NCI-H146 treated with DMSO at 0.1 percent for 48 hours (cell line): ENCODE data around the gene ABCA8.

Source experiments
- DNase-seq: peaks from one replicate; lab custom pipeline; 2025; ENCODE audit not compliant: unreplicated experiment; lab: John Stamatoyannopoulos, UW

ABCA8 gene

DNA sequence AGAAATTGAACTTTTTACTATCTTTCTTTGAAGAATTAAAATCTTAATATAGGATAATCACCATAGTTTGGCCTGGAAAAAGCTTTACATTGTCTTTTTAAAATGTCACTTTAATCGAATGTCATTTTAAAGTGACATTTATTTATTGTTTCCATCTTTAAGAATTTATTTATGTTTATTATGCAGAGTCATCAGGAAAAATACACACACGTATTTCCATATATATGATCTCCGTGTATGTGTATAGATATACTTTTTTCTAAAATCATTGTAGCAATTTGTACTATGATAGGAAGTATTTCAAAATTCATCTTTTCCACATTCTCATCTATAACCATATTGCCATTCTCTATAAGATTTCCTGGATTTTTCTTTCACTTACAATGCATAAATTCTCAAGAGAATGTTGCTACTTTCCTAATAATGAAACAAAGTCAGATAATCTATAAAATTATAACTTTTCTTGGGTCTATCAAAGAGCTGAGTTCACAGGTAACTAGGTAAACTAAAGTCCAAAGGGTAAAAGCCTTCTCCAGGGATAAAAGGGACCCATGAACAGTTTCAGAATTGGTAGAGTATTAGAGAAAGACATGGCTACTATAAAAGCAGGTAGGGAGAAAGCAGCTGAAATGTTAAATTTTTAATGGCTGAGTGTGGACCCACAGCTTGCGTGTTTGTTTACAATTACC is 11.9 kb downstream of the ABCA8 start:
- DNase-seq, result no peak

DNA sequence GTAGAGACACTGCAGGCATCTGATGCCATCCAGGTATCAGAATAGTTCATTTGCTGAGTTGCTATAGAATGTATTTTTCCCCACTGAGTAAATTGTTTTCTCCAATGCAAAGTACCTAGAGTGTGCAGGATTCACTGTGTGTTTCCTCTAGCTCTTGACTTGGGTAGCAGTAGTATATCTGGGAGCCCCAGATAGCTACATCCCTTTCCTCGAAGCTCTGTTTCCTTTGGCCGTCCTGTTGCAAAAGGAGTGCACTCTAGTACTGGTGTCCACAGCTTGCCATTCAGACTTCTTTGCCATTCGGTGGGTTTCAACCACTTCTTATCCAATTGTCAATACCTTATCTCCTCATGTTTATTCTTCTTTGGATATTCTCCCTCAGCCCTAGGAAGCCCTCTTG is 12.8 kb downstream of the ABCA8 start:
- DNase-seq, result no peak

DNA sequence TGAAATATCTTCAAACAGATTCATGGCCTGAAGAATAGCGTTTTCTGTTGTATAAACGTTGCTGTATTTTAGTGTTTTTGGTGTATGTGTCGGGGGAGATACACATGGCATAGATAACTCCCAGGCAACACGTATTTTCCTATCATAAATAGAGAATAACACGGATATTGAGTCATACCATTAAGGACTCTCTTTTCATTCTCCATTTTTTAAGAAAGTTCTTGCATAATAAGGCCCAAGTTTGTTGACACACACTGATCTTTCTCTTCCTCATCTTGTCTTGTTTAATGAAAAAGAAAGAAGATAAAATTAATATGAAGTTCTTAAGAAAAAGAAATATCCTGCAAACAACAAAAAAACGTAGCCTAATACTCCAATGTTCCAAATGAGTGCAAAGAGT is 13.4 kb downstream of the ABCA8 start:
- no peak for DNase-seq

DNA sequence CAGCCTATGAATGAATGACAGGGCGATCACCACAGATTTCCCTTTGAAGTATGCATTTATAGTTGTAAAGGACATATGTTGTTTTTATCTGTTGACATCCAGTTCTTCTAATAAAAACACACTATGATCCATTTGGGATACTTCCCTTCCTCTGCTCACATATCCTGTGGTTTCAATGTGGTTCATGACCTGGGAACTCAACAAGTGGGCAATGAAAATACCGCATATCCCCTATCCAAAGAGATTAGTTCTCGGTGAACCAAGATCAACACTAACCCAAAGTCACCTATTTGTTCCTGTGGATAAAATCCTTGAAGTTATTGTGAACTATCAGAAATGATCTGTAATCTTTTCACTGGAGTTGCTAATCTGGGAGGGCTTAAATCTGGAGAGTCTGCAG is 16.0 kb downstream of the ABCA8 start:
- no peak for DNase-seq

DNA sequence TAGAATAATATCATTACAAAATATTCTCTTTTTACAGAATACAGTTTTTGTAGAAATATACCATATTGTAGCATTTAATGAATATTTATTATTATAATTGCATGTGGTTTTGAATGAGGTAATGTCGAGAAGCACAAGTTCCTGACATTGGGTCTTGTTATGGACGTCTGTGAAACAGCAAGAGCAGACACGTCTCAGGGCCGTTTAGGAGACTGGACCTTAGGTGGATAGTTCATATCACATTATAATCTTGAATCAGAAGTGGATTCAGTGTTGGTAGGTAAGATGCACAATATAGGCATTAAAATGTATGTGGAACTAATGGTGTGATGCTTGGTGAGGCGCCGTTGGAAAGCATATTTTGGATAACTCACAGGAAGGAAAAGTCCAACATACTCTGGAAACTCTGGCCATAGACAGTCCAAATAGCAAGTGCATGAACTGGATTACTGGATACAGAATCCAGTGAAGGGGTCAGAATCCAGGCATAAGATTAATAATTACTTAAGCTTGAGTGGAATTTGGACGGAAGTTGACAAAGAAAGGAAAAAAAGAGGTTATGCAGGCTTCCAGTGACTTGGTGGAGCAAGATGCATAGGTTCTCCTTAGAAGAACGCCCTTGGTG is 17.2 kb downstream of the ABCA8 start:
- DNase-seq, result no peak

DNA sequence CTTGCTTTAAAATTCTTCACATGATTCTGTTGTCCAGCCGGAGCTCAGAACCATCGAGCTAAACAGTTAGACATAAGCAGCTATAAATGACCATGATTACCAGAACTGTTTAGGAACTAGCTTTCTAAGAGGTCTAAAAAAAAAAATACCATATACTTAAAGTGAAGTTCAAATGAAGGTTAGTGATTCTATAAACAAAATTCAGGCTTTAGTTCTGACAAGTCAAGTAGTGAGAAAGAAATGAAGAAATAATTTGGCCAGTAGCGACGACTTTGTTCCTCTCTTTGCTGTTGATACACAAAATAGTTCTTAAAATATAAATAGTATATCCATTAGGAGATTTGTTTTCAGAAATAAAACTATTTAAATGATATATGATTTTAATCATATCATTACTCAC is 27.7 kb downstream of the ABCA8 start:
- DNase-seq, result no peak

DNA sequence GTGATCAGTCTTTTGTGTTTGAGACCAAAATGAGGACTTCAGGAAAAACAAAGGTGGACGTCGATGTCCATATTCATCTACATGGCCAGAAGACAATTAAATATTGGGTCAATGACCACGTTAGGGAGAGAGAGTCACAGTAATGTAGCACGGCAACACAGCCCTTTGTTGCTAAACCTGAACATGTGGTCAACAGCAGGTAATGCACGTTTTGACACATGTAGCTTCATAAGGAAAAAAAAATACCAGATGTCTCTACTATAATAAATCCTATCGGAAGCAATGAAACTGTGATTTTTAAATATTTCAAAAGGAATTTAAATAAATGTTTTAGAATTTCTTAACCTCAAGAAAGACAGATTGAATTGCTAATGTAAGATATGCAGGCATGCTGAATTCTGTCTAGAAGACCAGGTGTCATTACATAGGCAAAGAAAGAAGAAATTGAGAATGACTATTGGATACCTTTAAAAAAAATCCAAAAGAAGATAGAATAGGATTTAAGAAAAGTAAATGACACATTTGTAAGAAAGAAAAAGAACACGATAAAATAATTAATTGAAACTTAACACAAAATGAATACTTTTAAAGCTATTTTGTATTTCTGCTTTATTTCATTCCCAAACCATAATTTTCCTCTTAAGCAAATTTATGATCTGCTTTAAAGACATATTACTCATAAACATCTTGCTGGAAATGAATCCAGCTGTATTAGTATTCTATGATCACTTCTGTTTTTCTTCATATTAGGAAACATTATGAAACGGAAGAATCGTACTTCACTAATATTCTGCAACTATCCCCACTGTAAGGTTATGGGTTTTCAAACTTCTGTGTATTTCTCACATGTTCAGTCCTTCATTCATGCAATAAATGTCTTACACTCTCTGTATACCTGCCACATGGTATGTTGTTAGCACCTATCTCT is 30.1 kb downstream of the ABCA8 start:
- DNase-seq, result no peak

DNA sequence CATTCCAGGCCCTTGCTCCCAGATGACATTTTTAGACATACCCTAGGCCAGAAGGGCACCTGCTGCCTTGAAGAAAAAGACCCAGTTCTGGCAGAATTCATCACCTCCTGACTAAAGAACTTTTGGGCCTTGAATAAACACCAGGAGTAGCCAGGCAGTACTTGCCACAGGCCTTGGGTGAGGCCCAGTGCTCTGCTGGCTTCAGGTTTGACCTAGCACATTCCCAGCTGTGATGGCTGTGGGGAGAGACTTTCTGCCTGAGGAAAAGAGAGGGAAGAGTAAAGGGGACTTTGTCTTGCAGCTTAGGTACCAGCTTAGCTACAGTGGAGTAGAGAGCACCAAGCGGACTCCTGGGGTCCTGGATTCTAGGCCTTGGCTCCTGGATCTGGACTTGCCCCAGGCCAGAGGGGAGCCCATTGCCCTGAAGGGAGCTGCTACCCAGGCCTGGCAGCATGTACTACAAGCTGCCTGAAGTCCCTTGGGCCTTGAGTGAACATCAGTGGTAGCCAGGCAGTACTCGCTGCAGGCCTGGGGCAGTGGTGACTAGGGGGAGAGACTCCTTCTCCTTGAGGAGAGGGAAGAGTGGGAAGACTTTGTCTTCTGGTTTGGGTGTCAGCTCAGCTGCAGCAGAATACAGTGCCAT is 44.3 kb downstream of the ABCA8 start:
- DNase-seq, result no peak

DNA sequence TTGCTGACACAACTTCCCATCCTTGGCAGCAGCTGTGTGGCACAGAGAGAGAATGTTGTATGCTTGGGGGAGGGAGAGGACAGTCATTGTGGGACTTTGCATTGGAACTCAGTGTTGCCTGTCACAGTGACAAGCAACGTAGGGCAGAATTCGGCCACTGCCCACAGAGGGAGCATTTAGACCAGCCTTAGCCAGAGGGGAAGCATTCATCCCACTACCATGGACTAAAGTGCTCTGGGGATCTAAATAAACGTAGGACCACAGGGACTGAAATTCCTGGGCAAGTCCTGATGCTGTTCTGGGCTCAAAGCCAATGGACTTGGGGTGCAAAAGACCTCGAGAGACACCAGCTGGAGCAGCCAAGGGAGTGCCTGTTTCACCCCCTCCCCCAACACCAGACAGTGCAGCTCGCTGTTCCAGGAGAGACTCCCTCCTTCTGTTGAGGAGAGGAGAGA is 44.9 kb downstream of the ABCA8 start:
- no peak for DNase-seq

DNA sequence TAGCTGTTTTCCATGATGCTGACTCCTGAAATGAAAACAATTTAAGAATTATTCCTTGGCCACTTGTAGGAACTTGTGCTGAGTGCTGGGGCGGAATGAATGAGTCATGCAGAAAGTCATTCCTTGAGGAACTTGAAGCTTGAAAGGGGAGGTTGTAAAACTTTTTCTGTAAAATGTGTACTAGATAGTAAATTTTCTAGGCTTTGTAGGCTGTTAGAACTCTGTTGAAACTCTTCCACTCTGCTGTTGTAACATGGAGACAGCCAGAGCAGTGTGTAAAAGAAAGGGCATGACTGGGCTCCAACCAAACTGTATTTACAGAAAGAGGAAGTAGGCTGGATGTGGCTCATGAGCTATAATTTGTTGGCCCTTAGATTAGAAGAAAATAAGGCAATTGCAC is 46.1 kb downstream of the ABCA8 start:
- DNase-seq, result no peak

DNA sequence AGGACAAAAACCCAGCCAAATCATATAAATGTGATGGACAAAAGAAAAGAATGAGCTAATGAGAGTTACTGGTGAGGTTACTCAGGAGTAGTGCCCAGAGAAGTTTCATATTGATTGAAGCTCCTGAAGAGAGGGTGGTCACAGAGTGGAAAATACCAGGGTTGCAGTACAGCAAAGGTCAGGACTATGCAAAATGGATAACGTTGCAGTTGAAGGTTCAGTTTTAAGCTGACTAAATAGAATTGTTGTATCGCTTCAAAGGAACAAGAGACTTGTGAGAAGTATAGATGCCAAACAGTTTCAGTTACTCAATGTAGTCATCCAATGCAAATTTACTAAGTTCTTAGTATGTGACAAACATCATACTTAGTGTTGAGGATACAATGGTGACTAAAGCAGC is 47.1 kb downstream of the ABCA8 start:
- no peak for DNase-seq

DNA sequence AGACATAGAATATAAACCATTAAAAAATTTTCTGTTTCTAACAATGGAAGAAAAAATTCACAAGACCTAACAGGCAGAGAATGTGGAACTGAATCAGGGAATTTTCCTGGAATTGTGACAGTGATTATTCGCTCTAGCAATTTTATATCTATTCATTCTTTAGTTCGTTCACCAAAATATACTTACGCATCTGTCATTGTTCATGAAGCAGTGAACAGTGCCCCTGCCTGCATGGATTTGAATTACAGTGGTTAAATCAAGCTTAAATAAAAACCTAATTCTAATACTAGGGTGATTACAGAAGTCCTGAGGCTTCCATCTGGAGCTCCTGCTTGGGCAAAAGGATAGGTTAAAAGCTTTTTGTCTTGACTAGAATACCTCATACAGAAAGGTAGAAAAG is 48.6 kb downstream of the ABCA8 start:
- no peak for DNase-seq

DNA sequence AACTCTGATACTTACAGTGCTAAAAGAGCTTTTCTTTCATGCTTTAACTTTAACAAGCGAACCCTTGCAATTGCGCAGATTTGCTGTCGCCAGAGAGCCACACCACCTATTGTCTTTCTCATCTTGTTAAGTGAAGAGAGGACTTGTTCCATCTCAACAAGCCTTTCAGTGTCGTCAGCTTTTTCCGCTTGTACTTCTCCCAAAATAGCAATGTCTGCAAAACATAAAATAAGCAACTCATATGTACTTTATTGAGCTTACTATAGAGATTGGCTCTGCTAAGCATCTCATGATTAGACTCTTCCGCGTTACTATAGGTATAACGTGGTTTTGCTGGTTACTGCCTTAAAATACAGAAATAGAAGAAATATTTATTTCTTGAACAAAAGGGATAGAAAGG is 51.9 kb downstream of the ABCA8 start:
- DNase-seq, result no peak

DNA sequence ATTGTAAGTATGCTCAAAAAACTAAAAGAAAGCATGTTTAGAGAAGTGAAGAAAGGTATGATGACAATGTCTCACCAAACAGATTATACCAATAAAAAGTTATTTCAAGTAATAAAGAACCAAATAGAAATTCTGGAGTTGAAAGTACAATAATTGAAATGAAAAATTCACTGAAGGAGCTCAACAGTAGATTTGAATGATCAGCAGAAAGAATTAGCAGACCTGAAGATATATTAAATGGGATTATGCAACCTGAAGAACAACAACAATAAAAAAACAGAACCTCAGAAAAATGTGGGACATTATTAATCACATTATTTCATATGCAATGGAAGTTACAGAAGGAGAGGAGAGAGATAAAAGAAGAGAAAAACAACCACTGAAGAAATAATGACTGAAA is 57.6 kb downstream of the ABCA8 start:
- no peak for DNase-seq

DNA sequence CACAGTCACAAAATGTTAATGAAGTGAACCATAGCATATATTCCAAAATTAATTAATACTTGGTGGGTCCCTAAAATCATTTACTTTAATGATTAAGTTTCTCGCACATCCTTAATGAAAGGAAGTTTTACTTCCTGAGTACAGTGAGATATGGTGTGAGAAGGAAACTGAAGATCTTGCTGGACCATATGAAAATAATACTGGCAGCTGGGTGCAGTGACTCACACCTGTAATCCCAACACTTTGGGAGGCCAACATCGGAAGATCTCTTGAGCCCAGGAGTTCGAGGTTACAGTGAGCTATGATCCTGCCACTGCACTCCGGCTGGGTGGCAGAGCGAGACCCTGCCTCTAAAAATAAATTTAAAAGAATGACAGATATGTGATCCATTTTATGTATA is 62.5 kb downstream of the ABCA8 start:
- no peak for DNase-seq

DNA sequence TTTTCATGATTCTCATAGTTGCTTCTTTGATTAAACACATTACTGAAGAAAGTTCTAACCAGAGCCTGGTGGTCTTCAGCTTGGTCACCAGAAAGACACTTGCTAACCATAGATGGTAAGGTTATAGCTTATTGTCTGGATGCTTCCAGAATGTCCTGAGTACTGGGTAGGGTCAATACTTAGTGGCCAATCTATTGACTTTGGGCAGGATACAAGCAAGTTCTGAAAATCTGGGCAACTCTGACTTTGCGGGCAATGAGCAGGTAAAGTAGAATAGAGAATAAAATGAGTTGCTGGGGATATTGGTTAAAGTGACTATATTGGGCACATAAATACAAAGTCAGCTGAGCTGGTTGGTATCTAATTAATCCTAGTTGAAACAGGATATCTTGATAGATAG is 63.0 kb downstream of the ABCA8 start:
- no peak for DNase-seq

DNA sequence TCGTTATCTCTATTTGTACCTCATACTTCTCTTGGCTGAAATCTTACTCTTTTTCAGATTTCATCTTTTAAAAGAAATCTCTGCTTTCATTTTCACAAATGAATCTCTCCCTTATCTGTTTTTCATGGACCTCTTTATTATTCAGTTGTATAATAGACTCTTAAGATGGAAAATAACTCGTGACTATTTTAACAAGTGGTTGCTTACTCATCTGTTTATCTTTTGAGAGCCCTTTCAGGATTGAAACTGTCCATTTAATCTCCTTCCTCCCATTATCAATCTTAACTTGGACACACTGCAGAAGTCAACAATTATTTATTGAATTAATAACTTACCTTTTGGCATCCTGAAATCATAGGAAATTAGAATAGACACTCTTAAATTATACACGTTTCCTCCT is 68.8 kb downstream of the ABCA8 start:
- no peak for DNase-seq

DNA sequence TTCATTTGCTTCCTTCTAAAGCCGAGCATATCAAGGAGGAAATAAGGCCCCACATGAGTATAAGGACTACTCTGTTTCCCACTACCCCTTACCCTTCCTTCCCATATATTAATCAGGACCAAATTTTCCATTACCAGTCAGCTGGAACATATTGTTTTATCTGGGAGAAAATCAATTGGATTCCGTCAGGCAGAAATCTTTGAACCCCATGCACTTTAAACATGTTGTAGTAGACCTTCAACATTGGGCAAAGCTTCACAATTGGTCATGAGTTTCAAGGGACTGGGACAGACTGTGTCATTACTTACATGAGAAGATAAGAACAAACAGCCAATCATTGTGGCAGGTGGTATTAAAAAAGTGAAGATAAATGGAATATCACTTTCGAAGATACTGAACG is 70.3 kb downstream of the ABCA8 start:
- no peak for DNase-seq

DNA sequence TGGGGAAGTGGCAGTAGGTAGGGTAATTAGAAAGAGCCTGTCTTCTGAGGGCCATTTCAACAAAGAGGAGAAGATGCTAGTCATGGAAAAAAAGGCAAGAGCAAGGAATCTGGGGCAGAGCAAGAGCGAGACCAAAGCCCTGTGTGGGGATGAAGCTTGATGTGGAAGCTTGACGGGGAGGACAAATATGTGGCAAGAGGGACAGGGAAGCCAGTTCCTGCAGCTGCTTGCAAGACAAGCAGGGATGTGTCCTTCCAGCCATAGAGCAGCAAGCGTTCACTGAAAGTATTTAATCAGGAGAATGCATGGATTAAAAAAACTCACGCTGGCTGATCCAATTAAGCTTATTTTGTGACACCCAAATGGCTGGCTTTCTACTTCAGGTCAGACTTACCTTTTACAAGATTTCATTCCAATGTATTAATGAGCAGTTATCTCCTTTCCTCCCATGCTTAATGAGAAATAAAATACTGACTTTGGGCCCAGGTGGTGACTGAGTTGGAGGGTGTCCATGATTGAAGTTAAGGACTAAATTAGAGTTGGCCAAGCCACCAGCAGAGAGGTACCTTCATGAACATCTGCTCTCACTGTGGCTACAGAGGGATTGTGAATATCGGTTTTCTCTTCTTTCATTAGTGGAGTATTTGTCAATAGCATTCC is 76.8 kb downstream of the ABCA8 start:
- DNase-seq, result no peak

DNA sequence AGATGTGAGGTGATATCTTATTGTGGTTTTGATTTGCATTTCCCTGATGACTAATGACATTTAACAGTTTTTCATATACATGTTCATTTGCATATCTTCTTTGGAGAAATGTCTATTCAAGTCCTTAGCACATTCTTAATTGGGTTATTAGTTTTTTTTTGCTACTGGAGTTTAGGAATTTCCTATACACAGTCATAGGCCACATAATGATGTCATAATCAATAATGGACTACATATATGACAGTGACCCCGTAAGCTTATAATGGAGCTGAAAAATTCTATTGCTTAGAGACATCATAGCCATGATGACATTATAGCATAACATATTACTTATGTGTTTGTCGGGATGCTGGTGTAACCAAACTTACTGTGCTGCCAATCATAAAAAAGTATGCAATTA is 83.7 kb downstream of the ABCA8 start:
- no peak for DNase-seq

DNA sequence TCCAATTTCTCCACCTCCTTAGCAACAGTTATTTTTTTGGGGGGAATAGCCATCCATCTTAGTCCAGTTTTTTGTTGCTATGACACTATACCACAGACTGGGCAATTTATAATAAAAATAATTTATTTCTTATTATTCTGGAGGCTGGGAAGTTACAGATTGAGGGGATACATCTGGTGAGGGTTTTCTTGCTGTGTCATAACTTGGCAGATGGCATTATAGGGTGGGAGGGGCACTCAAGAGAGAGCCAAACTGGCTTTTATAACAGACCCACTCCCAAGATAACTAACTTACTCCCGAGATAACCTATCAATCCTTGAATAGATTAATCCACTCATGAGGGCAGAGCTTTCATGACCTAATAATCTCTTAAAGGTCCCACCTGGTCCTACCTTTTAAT is 84.2 kb downstream of the ABCA8 start:
- DNase-seq, result no peak
